Endothelial cell of umbilical vein (primary cell): ENCODE results near the gene ABCA7. TPM values are rescaled to one million over a fixed set of nuclear protein-coding genes. Genes with fewer than 3 reads are reported as not detected.

Experiments used
- BruUV-seq: library from RNA; stranded (reverse); fragments of 400-500 nt; replicated peaks from 2 replicates; lab custom pipeline; 2021; lab: Mats Ljungman, UMichigan
- CTCF ChIA-PET: fragments of 300-600, 350-600 bp; sonication (Branson Sonifier 250); formaldehyde crosslinking; loops from one replicate; lab custom pipeline; 2021; ENCODE audit warnings: antibody characterized with exemption, inconsistent platforms; lab: Charles Lee
- POLR2A ChIA-PET: fragments of 300-600, 350-600 bp; sonication (Branson Sonifier 250); formaldehyde crosslinking; loops from one replicate; lab custom pipeline; 2021; ENCODE audit warnings: antibody characterized with exemption, inconsistent platforms; lab: Charles Lee
- DNase-seq: peaks from one replicate; pipeline ENCODE4 v3.0.0-alpha.2; 2011; ENCODE audit warnings: low read depth, low spot score
- FAIRE-seq: peaks from 2 replicates; lab custom pipeline; 2011; peaks lifted over from hg19 to GRCh38; lab: Jason Lieb, UNC
- H2AFZ ChIP-seq: 2 replicates; pipeline ENCODE4 v1.6.0; 2012; ENCODE audit warnings: low read depth, low read length, control low read depth, inconsistent platforms
- H3K27ac ChIP-seq: 2 replicates; pipeline ENCODE4 v1.5.1; 2011; ENCODE audit warnings: low read depth, mild to moderate bottlenecking, control low read depth, low read length, moderate library complexity; ENCODE audit not compliant: insufficient read depth
- H3K27me3 ChIP-seq, 2 experiments: 2 replicates each; pipeline versions ENCODE4 v1.6.0 to v1.6.1; 2011; ENCODE audit warnings: low read length in 2 of 2, mixed read lengths in 1 of 2; ENCODE audit not compliant: control insufficient read depth in 2 of 2, insufficient read depth in 2 of 2
- H3K36me3 ChIP-seq, 2 experiments: 2 replicates in 1 of 2; 3 replicates in 1 of 2; pipeline ENCODE4 v1.5.1; 2011; ENCODE audit warnings: low read length in 2 of 2, mild to moderate bottlenecking in 1 of 2, moderate library complexity in 1 of 2; ENCODE audit not compliant: control insufficient read depth in 2 of 2, insufficient read depth in 2 of 2; ENCODE audit errors: extremely low read depth in 1 of 2
- H3K4me1 ChIP-seq: 3 replicates; pipeline ENCODE4 v1.5.1; 2011; ENCODE audit warnings: mild to moderate bottlenecking, low read length; ENCODE audit not compliant: control insufficient read depth, insufficient read depth; ENCODE audit errors: extremely low read depth
- H3K4me2 ChIP-seq: 2 replicates; pipeline ENCODE4 v1.6.1; 2011; ENCODE audit warnings: low read length, control low read depth, mixed read lengths; ENCODE audit not compliant: insufficient read depth
- H3K4me3 ChIP-seq, 3 experiments: fragments of 200-600 bp in 1 of 3; sonication (generic), shearing (Covaris generic) in 1 of 3; replicated peaks in 1 of 3; 2 replicates each; pipeline ENCODE4 v1.5.1; 2011 to 2016; ENCODE audit warnings: control low read depth in 3 of 3, low read length in 3 of 3, mild to moderate bottlenecking in 2 of 3, inconsistent platforms in 1 of 3, low read depth in 1 of 3, moderate library complexity in 1 of 3; ENCODE audit not compliant: insufficient read depth in 1 of 3
- H3K79me2 ChIP-seq: 2 replicates; pipeline ENCODE4 v1.6.0; 2012; ENCODE audit warnings: low read length, inconsistent platforms; ENCODE audit not compliant: control insufficient read depth, insufficient read depth
- H3K9ac ChIP-seq: replicated peaks from 2 replicates; pipeline ENCODE3; 2011; ENCODE audit warnings: low read length, control low read depth; ENCODE audit not compliant: insufficient read depth; ENCODE audit errors: extremely low read depth
- H3K9me1 ChIP-seq: replicated peaks from 3 replicates; pipeline ENCODE4 v1.6.0; 2011; ENCODE audit warnings: mild to moderate bottlenecking, low read length; ENCODE audit not compliant: control insufficient read depth, insufficient read depth; ENCODE audit errors: extremely low read depth
- H3K9me3 ChIP-seq: replicated peaks from 2 replicates; pipeline ENCODE4 v1.5.1; 2012; ENCODE audit warnings: low read length, inconsistent platforms; ENCODE audit not compliant: control insufficient read depth, insufficient read depth
- H4K20me1 ChIP-seq: replicated peaks from 2 replicates; pipeline ENCODE3; 2011; ENCODE audit warnings: mild to moderate bottlenecking, low read length; ENCODE audit not compliant: control insufficient read depth, insufficient read depth; ENCODE audit errors: extremely low read depth
- CTCF ChIP-seq, 2 donors: IDR thresholded peaks; 1 replicate in 1 of 2; 2 replicates in 1 of 2; pipeline ENCODE4 v1.5.1; 2011; ENCODE audit warnings: low read length in 2 of 2, mild to moderate bottlenecking in 2 of 2, moderate library complexity in 2 of 2, control low read depth in 1 of 2, inconsistent platforms in 1 of 2, low read depth in 1 of 2; ENCODE audit not compliant: insufficient read depth in 1 of 2; ENCODE audit errors: extremely low read depth in 1 of 2
- EZH2 ChIP-seq: IDR thresholded peaks from 2 replicates; pipeline ENCODE4 v1.6.1; 2012; ENCODE audit warnings: borderline replicate concordance, low read depth, mild to moderate bottlenecking, moderate library complexity, low read length, inconsistent platforms; ENCODE audit not compliant: severe bottlenecking
- FOS ChIP-seq: IDR thresholded peaks from 2 replicates; pipeline ENCODE4 v1.6.1; 2011; ENCODE audit warnings: mild to moderate bottlenecking, low read length, moderate library complexity, borderline replicate concordance; ENCODE audit not compliant: insufficient read depth
- GATA2 ChIP-seq: IDR thresholded peaks from 2 replicates; pipeline ENCODE4 v1.7.0; 2011; ENCODE audit warnings: low read depth, mild to moderate bottlenecking, moderate library complexity, mixed read lengths, low read length; ENCODE audit not compliant: insufficient read length, insufficient read depth
- JUN ChIP-seq: IDR thresholded peaks from 2 replicates; pipeline ENCODE4 v1.6.1; 2011; ENCODE audit warnings: borderline replicate concordance, low read depth; ENCODE audit not compliant: insufficient read length, insufficient read depth
- MAX ChIP-seq: IDR thresholded peaks from 2 replicates; pipeline ENCODE4 v1.6.1; 2011; ENCODE audit not compliant: insufficient read depth, insufficient read length
- MYC ChIP-seq: IDR thresholded peaks from one replicate; pipeline ENCODE4 v1.6.1; 2011; ENCODE audit warnings: mild to moderate bottlenecking, low read depth, low read length
- POLR2A ChIP-seq: IDR thresholded peaks from 2 replicates; pipeline ENCODE4 v1.6.1; 2012; ENCODE audit warnings: low read depth, mild to moderate bottlenecking, control low read depth, low read length
- POLR2AphosphoS5 ChIP-seq: IDR thresholded peaks from 2 replicates; pipeline ENCODE4 v1.6.1; 2012; ENCODE audit warnings: low read depth, mild to moderate bottlenecking, control low read depth, low read length, moderate library complexity; ENCODE audit not compliant: insufficient read depth
- dilution Hi-C: fragments of 300-500 bp; cut with MboI; formaldehyde crosslinking; loops from one replicate; pipeline ENCODE4 v1.15.0; 2019; ENCODE audit warnings: low sequenced_read_pairs; ENCODE audit not compliant: extremely low pct_ligation_motif_present
- intact Hi-C: fragments of 100-400 bp; cut with micrococcal nuclease; formaldehyde crosslinking; loops from one replicate; pipeline ENCODE4 v1.10.0; 2022
- polyA plus RNA-seq, 4 experiments: library from polyadenylated mRNA; depleted of rRNA in 3 of 4; stranded (reverse) in 3 of 4; unstranded in 1 of 4; fragments of >200 nt; gene quantifications; 2 replicates each; pipeline versions ENCODE4 v1.2.1 to v1.2.3, GENCODE V29; 2011 to 2012; ENCODE audit warnings: missing spikeins in 1 of 4
- total RNA-seq: library from RNA; stranded (reverse); gene quantifications from 2 replicates; pipeline ENCODE4 v1.2.3, GENCODE V29; 2021

Gene ABCA7
- total and polyA plus RNA-seq, 2 donors (not counting 3 experiments of a cell fraction or from before 2014, with no cell fraction given): 5.7 to 9.8 TPM

- BruUV-seq: TSS peak; percentile 92
- dilution Hi-C loops: no loop called here
- FAIRE-seq (peak; percentile 76), DNase-seq (peak; percentile 24)
- TF ChIP-seq CTCF (IDR thresholded peaks at IDR 0.05; ENCODE audit: extremely low read depth in 1 of 2, insufficient read depth in 1 of 2, low read depth in 1 of 2, low read length in 2 of 2): no peak
- TF ChIP-seq FOS: no peak
- ChIA-PET POLR2A (interaction anchor here (0.6 to 5.7 kb wide), 7 partner anchors 10 to 242 kb away, joined by 3 to 36 read pairs (median 4); partner anchors contain the start of genes ABCA7, ARHGAP45 and CIRBP), CTCF (interaction anchor here (1.2 to 1.7 kb wide), 4 partner anchors 12 to 217 kb away, joined by 3 to 8 read pairs (median 6); partner anchors contain the start of gene ABCA7)
- Histone ChIP-seq H3K9me3 (no peaks in the 10 kb centered on the region), H3K79me2 (peaks cover 40% of the 10 kb centered on the region), H3K4me3 (peak overlapping the region; percentile 52 to 88 (median 84)), H3K27me3 (no peaks in the 10 kb centered on the region), H2AFZ (no peak overlapping the region), H3K36me3 (peaks cover 0 to under 1% of the 10 kb centered on the region in 2 experiments), H3K9me1 (no peaks in the 10 kb centered on the region), H4K20me1 (no peaks in the 10 kb centered on the region), H3K4me2 (peak overlapping the region; percentile 76), H3K4me1 (peaks cover 9% of the 10 kb centered on the region), H3K9ac (peak overlapping the region; percentile 89), H3K27ac (peak overlapping the region; percentile 70)
- intact Hi-C loops: no loop called here
Measured at GRCh38 chr19:1026783-1027649, 12.9 kb upstream of the ABCA7 start.

- ChIA-PET CTCF (interaction anchor here (1.2 to 1.8 kb wide), 4 partner anchors 12 to 86 kb away, joined by 3 to 8 read pairs (median 6); partner anchors contain the start of gene ABCA7), POLR2A (interaction anchor here (0.9 to 5.7 kb wide), 4 partner anchors 11 to 241 kb away, joined by 3 to 36 read pairs (median 4); partner anchors contain the start of genes ABCA7 and CIRBP)
- Histone ChIP-seq H3K27me3 (no peaks in the 10 kb centered on the region), H3K4me2 (peak overlapping the region; percentile 76), H3K79me2 (peaks cover 42% of the 10 kb centered on the region), H3K9me3 (no peaks in the 10 kb centered on the region), H3K4me1 (peaks cover 9% of the 10 kb centered on the region), H3K9me1 (no peaks in the 10 kb centered on the region), H4K20me1 (no peaks in the 10 kb centered on the region), H3K4me3 (peak overlapping the region; percentile 52 to 88 (median 84)), H3K27ac (no peak overlapping the region), H3K36me3 (peaks cover 2 to 7% of the 10 kb centered on the region in 2 experiments), H2AFZ (no peak overlapping the region), H3K9ac (peak overlapping the region; percentile 89)
- intact Hi-C loops: no loop called here
- DNase-seq (peak; percentile 21), FAIRE-seq (no peak)
- BruUV-seq: no TSS peak
- no peak for TF ChIP-seq POLR2AphosphoS5
- TF ChIP-seq JUN: no peak
- TF ChIP-seq POLR2A: no peak
- TF ChIP-seq CTCF (IDR thresholded peaks at IDR 0.05; ENCODE audit: extremely low read depth in 1 of 2, insufficient read depth in 1 of 2, low read depth in 1 of 2, low read length in 2 of 2): no peak
- TF ChIP-seq EZH2: no peak
- TF ChIP-seq MYC: no peak
- TF ChIP-seq GATA2: no peak
- no peak for TF ChIP-seq FOS
- no peak for TF ChIP-seq MAX
- dilution Hi-C loops: no loop called here
Measured at GRCh38 chr19:1027650-1028061, 12.3 kb upstream of the ABCA7 start.
